ENCODE data around the gene TRIM63.

TRIM63 gene

DNA sequence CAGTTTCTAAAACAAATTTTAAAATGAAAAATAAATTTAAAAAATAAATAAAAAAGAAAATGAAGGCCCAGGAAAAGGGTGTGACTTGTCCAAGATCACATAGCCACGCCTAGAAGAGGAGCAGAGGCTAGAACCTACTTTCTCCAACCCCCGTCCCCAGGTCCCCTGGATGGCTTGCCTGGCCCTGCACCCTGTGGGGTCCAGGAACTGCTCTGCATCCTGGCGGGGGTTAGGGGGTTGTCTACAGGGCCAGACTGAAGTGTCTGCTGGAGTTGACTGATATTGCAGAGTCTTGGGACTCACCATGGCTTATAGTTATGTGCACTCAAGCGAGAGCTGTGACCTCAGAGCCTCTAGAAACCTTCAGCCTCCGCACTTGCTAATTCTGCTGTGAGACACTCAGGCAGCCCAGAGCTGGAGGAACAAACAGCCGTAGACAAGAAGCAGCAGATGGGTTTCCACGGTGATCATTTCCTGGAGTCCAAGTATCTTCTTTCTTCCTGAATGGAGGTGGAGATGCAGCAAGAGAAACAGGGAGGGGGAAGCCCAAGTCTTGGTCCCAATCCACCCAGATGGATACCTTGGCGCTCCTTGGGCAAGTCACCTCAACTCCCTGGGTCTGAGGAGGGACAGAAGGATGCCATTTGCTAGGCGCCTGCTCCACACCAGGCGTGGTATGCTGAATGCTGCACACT is 51.0 kb downstream of the TRIM63 start:
- no peak for DNase-seq (ENCODE audit: low spot score)

DNA sequence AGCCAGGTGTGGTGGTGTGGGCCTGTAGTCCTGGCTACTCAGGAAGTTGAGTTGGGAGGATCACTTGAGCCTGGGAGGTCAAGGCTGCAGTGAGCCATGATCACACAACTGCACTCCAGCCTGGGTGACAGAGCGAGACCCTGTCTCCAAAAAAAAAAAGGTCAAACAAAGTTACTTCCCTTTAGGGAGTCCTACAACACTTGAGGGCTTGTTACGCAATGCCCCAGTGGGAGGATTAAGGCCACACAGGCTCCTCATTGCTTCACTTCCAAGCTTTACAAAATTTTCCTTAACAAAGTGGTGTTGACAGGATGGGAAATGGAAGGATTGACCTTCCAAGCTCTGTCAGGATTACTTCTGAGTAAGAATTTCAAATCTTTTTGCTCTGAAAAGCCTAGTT is 52.1 kb downstream of the TRIM63 start:
- no peak for DNase-seq (ENCODE audit: low spot score)

- no peak for DNase-seq (ENCODE audit: low spot score)
Observed at GRCh38 chr1:26014179-26014578, 53.3 kb downstream of the TRIM63 start.

DNA sequence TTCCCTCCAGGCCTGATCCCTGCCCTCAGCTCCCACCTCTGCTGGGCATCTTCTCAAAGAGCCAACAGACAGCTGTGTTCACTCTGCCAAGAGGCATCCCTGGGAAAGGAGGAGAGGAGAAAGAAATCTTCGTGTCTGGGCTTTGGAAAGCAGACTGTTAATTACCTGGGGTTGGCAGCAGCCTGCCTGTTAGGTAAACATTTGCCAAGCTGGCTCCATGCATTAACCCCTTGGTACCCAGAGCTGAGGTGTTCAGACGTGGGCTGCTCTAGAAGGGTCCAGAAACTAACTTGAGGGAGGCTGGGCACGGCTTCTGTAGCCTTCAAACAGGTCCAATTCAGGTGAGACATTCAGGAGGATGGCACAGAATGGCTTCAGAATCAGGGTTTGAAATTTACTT is 54.6 kb downstream of the TRIM63 start:
- DNase-seq (ENCODE audit: low spot score): no peak

GRCh38 chr1:26010825-26011224 is 56.6 kb downstream of the TRIM63 start:
- DNase-seq (ENCODE audit: low spot score): no peak

DNA sequence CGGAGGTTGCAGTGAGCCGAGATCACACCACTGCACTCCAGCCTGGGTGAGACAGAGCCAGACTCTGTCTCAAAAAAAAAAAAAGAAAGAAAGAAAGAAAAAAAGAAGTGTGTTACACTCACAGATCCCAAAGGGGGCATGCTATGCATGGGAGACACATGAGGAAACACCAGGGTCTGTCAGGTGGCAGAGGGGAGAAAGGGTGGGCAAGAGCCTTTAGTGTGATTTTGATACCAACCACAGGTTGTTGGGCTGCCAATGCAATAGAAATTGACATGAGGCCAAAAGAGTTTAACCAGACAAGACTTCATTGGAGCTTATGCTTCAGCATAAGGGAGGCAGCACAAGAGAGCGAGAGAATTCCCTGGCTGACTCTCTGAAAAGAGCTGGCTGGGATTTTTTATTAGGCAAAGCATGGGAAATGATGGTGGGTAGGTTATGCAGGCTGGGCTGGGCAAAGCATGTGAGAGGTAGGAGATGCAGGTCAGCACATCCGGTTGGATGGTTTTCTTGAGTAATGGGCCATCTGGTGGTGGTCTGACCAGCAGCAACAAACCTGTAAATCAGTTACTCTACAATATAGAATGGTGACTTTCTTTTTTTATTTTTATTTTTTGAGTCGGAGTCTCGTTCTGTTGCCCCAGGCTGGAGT is 57.5 kb downstream of the TRIM63 start:
- DNase-seq (ENCODE audit: low spot score): no peak

- DNase-seq (ENCODE audit: low spot score): no peak
Observed at GRCh38 chr1:26006710-26007109, 60.7 kb downstream of the TRIM63 start.

- DNase-seq (ENCODE audit: low spot score): no peak
Observed at GRCh38 chr1:26005434-26006105, 61.9 kb downstream of the TRIM63 start.

GRCh38 chr1:26003756-26004155 is 63.7 kb downstream of the TRIM63 start:
- DNase-seq (ENCODE audit: low spot score): no peak

GRCh38 chr1:26003262-26003661 is 64.2 kb downstream of the TRIM63 start:
- no peak for DNase-seq (ENCODE audit: low spot score)
